Endodermal cell (in vitro differentiated cells): ENCODE results near the gene CCDC170. TPM values are rescaled to one million over a fixed set of nuclear protein-coding genes. Genes with fewer than 3 reads are reported as not detected.

Experiments
- DNase-seq: peaks from one replicate; pipeline ENCODE4 v3.0.0-alpha.2; 2017
- H3K27ac ChIP-seq: 2 replicates; pipeline ENCODE4 v1.5.1; 2013; ENCODE audit warnings: mild to moderate bottlenecking, low read depth, low read length, moderate library complexity
- H3K27me3 ChIP-seq: 2 replicates; pipeline ENCODE4 v1.6.1; 2013; ENCODE audit warnings: mild to moderate bottlenecking, low read length, moderate library complexity; ENCODE audit not compliant: insufficient read depth, control insufficient read depth, poor library complexity, severe bottlenecking
- H3K36me3 ChIP-seq: 2 replicates; pipeline ENCODE4 v1.7.0; 2013; ENCODE audit warnings: mild to moderate bottlenecking, low read length, moderate library complexity; ENCODE audit not compliant: control insufficient read depth, insufficient read depth
- H3K4me1 ChIP-seq: one replicate; pipeline ENCODE4 v1.7.0; 2013; ENCODE audit warnings: low read length; ENCODE audit not compliant: control insufficient read depth, insufficient read depth
- H3K4me3 ChIP-seq: 2 replicates; pipeline ENCODE4 v1.5.1; 2013; ENCODE audit warnings: mild to moderate bottlenecking, low read length, moderate library complexity
- H3K9ac ChIP-seq: 2 replicates; pipeline ENCODE4 v1.6.1; 2013; ENCODE audit warnings: mild to moderate bottlenecking, low read length, moderate library complexity; ENCODE audit not compliant: poor library complexity, severe bottlenecking; ENCODE audit errors: extremely low read depth
- H3K9me3 ChIP-seq: 2 replicates; pipeline ENCODE4 v1.6.1; 2013; ENCODE audit warnings: mild to moderate bottlenecking, low read length, moderate library complexity; ENCODE audit not compliant: control insufficient read depth
- H3K27ac Mint-ChIP-seq: 2 replicates; pipeline ENCODE4 v1.8.0; 2020; ENCODE audit warnings: mixed read lengths
- H3K27me3 Mint-ChIP-seq: 2 replicates; pipeline ENCODE4 v1.8.0; 2021; ENCODE audit warnings: mild to moderate bottlenecking, mixed read lengths; ENCODE audit not compliant: insufficient read depth
- H3K36me3 Mint-ChIP-seq: 2 replicates; pipeline ENCODE4 v1.8.0; 2020; ENCODE audit warnings: low read depth, mixed read lengths
- H3K4me1 Mint-ChIP-seq: 2 replicates; pipeline ENCODE4 v1.8.0; 2020; ENCODE audit warnings: mixed read lengths
- H3K4me3 Mint-ChIP-seq: 2 replicates; pipeline ENCODE4 v1.8.0; 2020; ENCODE audit warnings: mild to moderate bottlenecking, moderate library complexity, mixed read lengths
- H3K9me3 Mint-ChIP-seq: 2 replicates; pipeline ENCODE4 v1.8.0; 2020; ENCODE audit warnings: mild to moderate bottlenecking, mixed read lengths
- CTCF ChIP-seq: fragments of 200-600 bp; sonication (generic); conservative IDR thresholded peaks from 2 replicates; pipeline ENCODE4 v1.5.0; 2021; ENCODE audit warnings: antibody characterized with exemption, mild to moderate bottlenecking
- WGBS, 2 experiments: methylation state at CpG; one replicate each; pipeline versions ENCODE4 v1.1.5 to v1.1.7; 2013; ENCODE audit warnings: missing lambda C conversion rate in 2 of 2, mixed read lengths in 1 of 2; ENCODE audit not compliant: insufficient coverage in 1 of 2, insufficient read length in 1 of 2; 5-methylcytosine and 5-hydroxymethylcytosine counted together
- total RNA-seq, 2 donors: library from RNA; stranded (reverse); fragmentation: NEBNext Ultra II Directional in 1 of 2; extraction: Animal tissue kit (Norgen Biotek cat#: 25700) in 1 of 2; gene quantifications; 2 replicates in 1 of 2; 3 replicates in 1 of 2; pipeline ENCODE4 v1.2.1, GENCODE V29; 2021

CCDC170 gene
- total RNA-seq, 2 donors from 2014 or later, result 2.2 to 4.1 TPM

- no peak for TF ChIP-seq CTCF
- H3K9ac ChIP-seq, result no peak overlapping the region
- peaks cover 14% of the 10 kb centered on the region for H3K4me1 Mint-ChIP-seq
- no peaks in the 10 kb centered on the region for H3K9me3 Mint-ChIP-seq
- no peaks in the 10 kb centered on the region for H3K27me3 ChIP-seq
- no peak overlapping the region for H3K27ac ChIP-seq
- H3K27me3 Mint-ChIP-seq, result no peaks in the 10 kb centered on the region
- DNase-seq, result no peak
- H3K36me3 ChIP-seq, result no peaks in the 10 kb centered on the region
- no peaks in the 10 kb centered on the region for H3K36me3 Mint-ChIP-seq
- H3K4me3 ChIP-seq, result no peak overlapping the region
- no peaks in the 10 kb centered on the region for H3K9me3 ChIP-seq
- H3K27ac Mint-ChIP-seq, result no peak overlapping the region
- H3K4me1 ChIP-seq, result peaks cover 5% of the 10 kb centered on the region
- H3K4me3 Mint-ChIP-seq, result no peak overlapping the region
- WGBS, 2 experiments, result 93% methylated on average over 4 of the region's 4 CpGs; no CpG with 5 or more reads in 1 of the 2 experiments
These were observed 8.7 kb downstream of the CCDC170 start for GRCh38 chr6:151502499-151502898.

- Histone ChIP-seq H3K9me3 (no peaks in the 10 kb centered on the region), H3K9ac (no peak overlapping the region), H3K27ac (no peak overlapping the region), H3K4me1 (peaks cover 3% of the 10 kb centered on the region), H3K27me3 (no peaks in the 10 kb centered on the region), H3K36me3 (no peaks in the 10 kb centered on the region), H3K4me3 (no peak overlapping the region)
- WGBS, 2 experiments, result 91 to 100% methylated on average over 1 to 2 of the region's 2 CpGs
- Mint-ChIP-seq H3K4me3 (no peak overlapping the region), H3K27me3 (no peaks in the 10 kb centered on the region), H3K4me1 (peaks cover 10% of the 10 kb centered on the region), H3K36me3 (no peaks in the 10 kb centered on the region), H3K27ac (no peak overlapping the region), H3K9me3 (no peaks in the 10 kb centered on the region)
- TF ChIP-seq CTCF, result no peak
- no peak for DNase-seq
These were observed 12.9 kb downstream of the CCDC170 start for GRCh38 chr6:151506761-151507160.

- Mint-ChIP-seq H3K4me1 (peaks cover 8% of the 10 kb centered on the region), H3K27ac (no peak overlapping the region), H3K4me3 (no peak overlapping the region), H3K27me3 (no peaks in the 10 kb centered on the region), H3K36me3 (no peaks in the 10 kb centered on the region), H3K9me3 (peaks cover 3% of the 10 kb centered on the region)
- 90% methylated on average over 2 of the region's 2 CpGs; no CpG with 5 or more reads in 1 of the 2 experiments for WGBS, 2 experiments
- no peaks in the 10 kb centered on the region for H3K27me3 ChIP-seq
- no peak for TF ChIP-seq CTCF
- H3K27ac ChIP-seq, result no peak overlapping the region
- H3K4me1 ChIP-seq, result no peaks in the 10 kb centered on the region
- no peaks in the 10 kb centered on the region for H3K36me3 ChIP-seq
- H3K9me3 ChIP-seq, result no peaks in the 10 kb centered on the region
- no peak overlapping the region for H3K4me3 ChIP-seq
- no peak for DNase-seq
- H3K9ac ChIP-seq, result no peak overlapping the region
These were observed 15.2 kb downstream of the CCDC170 start for GRCh38 chr6:151509048-151509447.
